Dermis microvascular lymphatic vessel endothelial cell (primary cell): ENCODE data around the gene NUDT6. TPM values are rescaled to one million over a fixed set of nuclear protein-coding genes. Genes with fewer than 3 reads are reported as not detected.

ENCODE experiments used
- DNase-seq, 2 donors: peaks; one replicate each; pipeline versions ENCODE4 v3.0.0 to v3.0.0-alpha.2; 2010; ENCODE audit warnings: low read depth in 2 of 2
- total RNA-seq: library from RNA; depleted of rRNA; stranded (reverse); fragments of >200 nt; gene quantifications from 2 replicates; pipeline ENCODE4 v1.2.1, GENCODE V29; 2014

Gene NUDT6
- total RNA-seq, 1 donor from 2014 or later, result 4.9 TPM

- DNase-seq, result peak; percentile 58 to 72
Observed at GRCh38 chr4:122914292-122914904, 8.0 kb downstream of the NUDT6 start.

GRCh38 chr4:122912810-122913575, 9.4 kb downstream of the NUDT6 start:
- DNase-seq, result peak in 1 of 2 donors; percentile 38

- DNase-seq, result no peak
Observed at GRCh38 chr4:122911588-122911987, 10.8 kb downstream of the NUDT6 start.

GRCh38 chr4:122909683-122910082, 12.7 kb downstream of the NUDT6 start:
- DNase-seq, result no peak

- DNase-seq, result no peak
Observed at GRCh38 chr4:122908223-122908622, 14.2 kb downstream of the NUDT6 start.

GRCh38 chr4:122906859-122907305, 15.5 kb downstream of the NUDT6 start:
- DNase-seq, result no peak

GRCh38 chr4:122903766-122904288, 18.6 kb downstream of the NUDT6 start:
- no peak for DNase-seq

GRCh38 chr4:122901247-122902010, 21.0 kb downstream of the NUDT6 start:
- no peak for DNase-seq

- DNase-seq, result no peak
Observed at GRCh38 chr4:122900314-122900713, 22.1 kb downstream of the NUDT6 start.

GRCh38 chr4:122899682-122900081, 22.7 kb downstream of the NUDT6 start:
- no peak for DNase-seq

GRCh38 chr4:122898370-122899150, 23.8 kb downstream of the NUDT6 start:
- DNase-seq, result peak in 1 of 2 donors; percentile 84

- no peak for DNase-seq
Observed at GRCh38 chr4:122896270-122896669, 26.1 kb downstream of the NUDT6 start.

GRCh38 chr4:122895336-122895995, 26.9 kb downstream of the NUDT6 start:
- peak in 1 of 2 donors; percentile 36 for DNase-seq

GRCh38 chr4:122894827-122895226, 27.6 kb downstream of the NUDT6 start:
- DNase-seq, result peak; percentile 23 to 40

GRCh38 chr4:122890147-122890795, 32.1 kb downstream of the NUDT6 start:
- peak in 1 of 2 donors; percentile 74 for DNase-seq

- peak; percentile 56 to 59 for DNase-seq
Observed at GRCh38 chr4:122889726-122890125, 32.7 kb downstream of the NUDT6 start.

- no peak for DNase-seq
Observed at GRCh38 chr4:122884499-122884898, 37.9 kb downstream of the NUDT6 start.

GRCh38 chr4:122882857-122883735, 39.3 kb downstream of the NUDT6 start:
- no peak for DNase-seq

GRCh38 chr4:122879001-122879400, 43.4 kb downstream of the NUDT6 start:
- no peak for DNase-seq
